ENCODE measurements around the gene SPAG6. TPM values are rescaled to one million over a fixed set of nuclear protein-coding genes. Genes with fewer than 3 reads are reported as not detected.

Gene SPAG6
- total RNA-seq, 4 donors from 2014 or later: 0.29 to 3.9 (median 0.49) TPM; not detected in 1

DNA sequence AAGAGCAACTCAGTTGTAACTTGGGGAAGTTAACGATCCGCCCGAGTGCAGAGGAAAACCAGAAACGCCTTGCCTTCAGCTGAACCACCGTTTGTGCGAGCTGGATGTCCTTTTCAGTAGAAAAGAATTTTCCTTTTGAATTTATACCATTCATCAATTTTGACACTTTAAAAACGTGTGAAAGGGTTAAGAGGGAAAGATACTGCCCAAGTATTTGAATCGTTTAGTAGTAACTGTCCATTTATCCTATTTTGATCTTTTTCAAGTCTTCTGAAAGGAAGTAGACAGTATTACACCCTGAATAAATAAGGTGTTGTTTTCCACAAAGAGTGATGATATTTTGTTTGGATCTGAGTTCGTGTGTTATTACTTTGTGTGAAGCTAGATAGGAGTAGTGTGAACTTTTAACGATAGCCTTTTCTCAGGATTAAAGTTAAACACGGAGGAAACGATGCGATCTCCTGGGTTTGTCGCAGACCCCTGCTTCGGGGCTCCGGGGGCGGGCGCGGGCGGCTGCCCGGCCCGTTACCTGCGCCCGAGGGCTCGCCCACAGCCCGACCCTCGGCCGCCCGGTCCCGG lies 25.2 kb upstream of the SPAG6 start:
- H3K4me1 ChIP-seq: peaks cover 3 to 7% of the 10 kb centered on the region in 2 donors
- DNase-seq: no peak
- H3K27ac ChIP-seq: peak overlapping the region; percentile 51 to 96
- intact Hi-C loops (cut with DNase I; ENCODE audit: low total_unique reads): loop anchor here (10.0 kb wide), 2 partner anchors 115 to 825 kb away; no protein-coding TSS in a partner anchor
- no peaks in the 10 kb centered on the region for H3K27me3 ChIP-seq
- no peaks in the 10 kb centered on the region for H3K9me3 ChIP-seq
- H3K36me3 ChIP-seq: no peaks in the 10 kb centered on the region
- peak overlapping the region; percentile 37 to 40 for H3K4me3 ChIP-seq
- TF ChIP-seq POLR2A (IDR thresholded peaks at IDR 0.05): no peak
- TF ChIP-seq, protein P1, sequence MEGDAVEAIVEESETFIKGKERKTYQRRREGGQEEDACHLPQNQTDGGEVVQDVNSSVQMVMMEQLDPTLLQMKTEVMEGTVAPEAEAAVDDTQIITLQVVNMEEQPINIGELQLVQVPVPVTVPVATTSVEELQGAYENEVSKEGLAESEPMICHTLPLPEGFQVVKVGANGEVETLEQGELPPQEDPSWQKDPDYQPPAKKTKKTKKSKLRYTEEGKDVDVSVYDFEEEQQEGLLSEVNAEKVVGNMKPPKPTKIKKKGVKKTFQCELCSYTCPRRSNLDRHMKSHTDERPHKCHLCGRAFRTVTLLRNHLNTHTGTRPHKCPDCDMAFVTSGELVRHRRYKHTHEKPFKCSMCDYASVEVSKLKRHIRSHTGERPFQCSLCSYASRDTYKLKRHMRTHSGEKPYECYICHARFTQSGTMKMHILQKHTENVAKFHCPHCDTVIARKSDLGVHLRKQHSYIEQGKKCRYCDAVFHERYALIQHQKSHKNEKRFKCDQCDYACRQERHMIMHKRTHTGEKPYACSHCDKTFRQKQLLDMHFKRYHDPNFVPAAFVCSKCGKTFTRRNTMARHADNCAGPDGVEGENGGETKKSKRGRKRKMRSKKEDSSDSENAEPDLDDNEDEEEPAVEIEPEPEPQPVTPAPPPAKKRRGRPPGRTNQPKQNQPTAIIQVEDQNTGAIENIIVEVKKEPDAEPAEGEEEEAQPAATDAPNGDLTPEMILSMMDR (IDR thresholded peaks at IDR 0.05): no peak

DNA sequence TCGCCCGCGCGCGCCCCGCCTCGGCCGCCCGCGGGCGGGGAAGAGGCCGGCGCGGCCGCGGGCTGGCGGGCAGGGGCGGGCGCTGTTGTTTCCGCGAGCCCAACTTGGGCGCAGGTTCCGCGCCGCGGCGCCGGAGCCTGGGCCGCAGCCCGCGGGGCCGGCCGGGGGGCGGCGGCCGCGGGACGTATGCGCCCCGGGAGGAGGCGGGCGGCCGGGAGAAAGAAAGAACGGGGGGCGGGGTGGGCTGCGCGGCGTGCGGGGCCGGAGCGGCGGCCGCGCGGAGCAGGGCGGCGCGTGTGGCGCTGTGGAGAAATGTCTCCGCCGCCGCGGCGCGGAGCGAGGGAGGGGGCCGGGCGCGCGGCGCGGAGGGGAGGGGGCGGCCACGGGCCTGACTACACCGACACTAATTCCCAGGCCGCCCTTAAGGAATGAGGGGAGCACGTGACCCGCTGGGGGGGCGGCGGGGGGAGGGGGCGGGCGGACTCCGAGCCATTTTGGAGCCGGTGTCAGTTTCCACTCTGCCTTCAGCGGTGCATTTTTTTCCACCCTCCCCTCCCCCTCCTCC lies 24.6 kb upstream of the SPAG6 start, which contains the start of gene BMI1:
Gene BMI1 (plus strand): TSS at position 509 of the 565 bp plus-strand sequence. CDS start 5,351 bp downstream, outside the sequence.
- TF ChIP-seq, protein P1 (IDR thresholded peaks at IDR 0.05): peak in 1 of 4 experiments; percentile 5
- TF ChIP-seq POLR2A (IDR thresholded peaks at IDR 0.05): no peak
- intact Hi-C loops (cut with DNase I; ENCODE audit: low total_unique reads): loop anchor here (10.0 kb wide), 2 partner anchors 114 to 826 kb away; no protein-coding TSS in a partner anchor
- Histone ChIP-seq H3K4me1 (peaks cover under 1 to 7% of the 10 kb centered on the region in 2 donors), H3K36me3 (no peaks in the 10 kb centered on the region), H3K27ac (peak within 1 kb of the TSS; percentile 76 to 96), H3K4me3 (peak within 1 kb of the TSS; percentile 56 to 69), H3K9me3 (no peaks in the 10 kb centered on the region), H3K27me3 (no peaks in the 10 kb centered on the region)
- peak; percentile 79 to 80 for DNase-seq

DNA sequence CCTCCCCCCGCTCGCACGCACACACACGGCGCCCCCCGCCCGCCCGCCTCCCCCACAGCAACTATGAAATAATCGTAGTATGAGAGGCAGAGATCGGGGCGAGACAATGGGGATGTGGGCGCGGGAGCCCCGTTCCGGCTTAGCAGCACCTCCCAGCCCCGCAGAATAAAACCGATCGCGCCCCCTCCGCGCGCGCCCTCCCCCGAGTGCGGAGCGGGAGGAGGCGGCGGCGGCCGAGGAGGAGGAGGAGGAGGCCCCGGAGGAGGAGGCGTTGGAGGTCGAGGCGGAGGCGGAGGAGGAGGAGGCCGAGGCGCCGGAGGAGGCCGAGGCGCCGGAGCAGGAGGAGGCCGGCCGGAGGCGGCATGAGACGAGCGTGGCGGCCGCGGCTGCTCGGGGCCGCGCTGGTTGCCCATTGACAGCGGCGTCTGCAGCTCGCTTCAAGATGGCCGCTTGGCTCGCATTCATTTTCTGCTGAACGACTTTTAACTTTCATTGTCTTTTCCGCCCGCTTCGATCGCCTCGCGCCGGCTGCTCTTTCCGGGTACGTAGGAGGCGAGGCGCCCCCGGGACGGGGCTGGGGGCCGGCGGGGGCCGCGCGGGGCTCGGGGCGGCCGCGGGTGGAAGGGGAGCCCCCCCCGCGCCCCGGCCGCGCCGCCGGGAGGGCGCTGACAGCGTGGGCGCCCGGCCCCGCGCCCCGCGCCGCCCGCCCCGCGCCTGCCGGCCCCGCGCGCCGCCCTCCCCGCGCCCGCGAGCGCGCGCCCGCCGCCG lies 24.0 kb upstream of the SPAG6 start:
- intact Hi-C loops (cut with DNase I; ENCODE audit: low total_unique reads): loop anchor here (10.0 kb wide), 2 partner anchors 113 to 827 kb away; no protein-coding TSS in a partner anchor
- H3K27ac ChIP-seq: peak overlapping the region; percentile 76 to 96
- no peaks in the 10 kb centered on the region for H3K9me3 ChIP-seq
- H3K4me1 ChIP-seq: peaks cover 0 to 7% of the 10 kb centered on the region in 2 donors
- H3K27me3 ChIP-seq: no peaks in the 10 kb centered on the region
- TF ChIP-seq, protein P1 (IDR thresholded peaks at IDR 0.05): no peak
- TF ChIP-seq POLR2A (IDR thresholded peaks at IDR 0.05): peak in 1 of 2 donors; percentile 14
- H3K4me3 ChIP-seq: peak overlapping the region; percentile 52 to 56
- H3K36me3 ChIP-seq: no peaks in the 10 kb centered on the region
- peak; percentile 53 to 61 for DNase-seq

DNA sequence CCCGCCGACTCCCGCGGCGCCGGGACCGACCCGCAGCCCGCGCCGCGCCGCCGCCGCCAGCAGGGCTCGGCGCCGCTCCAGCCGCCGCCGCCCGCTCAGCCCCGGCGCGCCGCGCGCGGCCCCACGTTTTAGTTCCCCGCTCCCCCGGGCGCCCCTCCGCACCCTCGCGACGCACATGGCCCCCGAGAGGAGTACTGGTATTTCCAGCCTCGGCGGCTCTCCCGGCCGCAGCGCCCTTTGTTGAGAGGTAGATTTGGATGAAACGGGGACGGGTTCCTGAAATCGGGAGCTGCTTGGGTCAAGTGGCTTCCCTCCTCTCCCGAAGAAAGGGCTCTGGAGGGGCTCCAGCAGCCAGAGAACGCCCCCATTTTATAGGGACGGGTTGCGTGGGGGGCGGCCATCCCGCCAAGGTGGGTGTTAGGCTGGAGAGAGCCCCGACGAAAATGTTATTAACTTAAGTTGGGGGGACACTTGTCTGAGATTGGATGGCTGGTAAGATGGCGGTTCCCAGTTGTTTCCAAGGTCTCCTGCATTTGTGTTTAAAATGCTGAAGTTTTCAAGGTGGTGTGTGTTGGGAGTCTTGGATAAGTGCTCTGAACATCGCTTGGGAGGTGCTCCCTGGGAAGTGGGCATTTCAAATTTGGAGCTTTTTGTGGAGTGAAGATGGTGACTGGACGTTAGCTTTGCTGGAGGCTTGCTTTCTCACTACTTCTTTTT lies 23.2 kb upstream of the SPAG6 start:
- TF ChIP-seq, protein P1 (IDR thresholded peaks at IDR 0.05): no peak
- TF ChIP-seq POLR2A (IDR thresholded peaks at IDR 0.05): no peak
- peaks cover 0 to 7% of the 10 kb centered on the region in 2 donors for H3K4me1 ChIP-seq
- no peaks in the 10 kb centered on the region for H3K9me3 ChIP-seq
- no peaks in the 10 kb centered on the region for H3K36me3 ChIP-seq
- DNase-seq: peak in 1 of 2 donors; percentile 32
- H3K27me3 ChIP-seq: no peaks in the 10 kb centered on the region
- peak overlapping the region in 1 of 2 donors; percentile 58 for H3K27ac ChIP-seq
- peak overlapping the region; percentile 52 to 69 for H3K4me3 ChIP-seq
- intact Hi-C loops (cut with DNase I; ENCODE audit: low total_unique reads): loop anchor here (10.0 kb wide), 2 partner anchors 113 to 827 kb away; no protein-coding TSS in a partner anchor

All from uterus (tissue), 4 donors.